ENCODE data around the gene TNK1. TPM values are rescaled to one million over a fixed set of nuclear protein-coding genes. Genes with fewer than 3 reads are reported as not detected.

TNK1 gene
- polyA plus RNA-seq, 1 donor from 2014 or later = 0.83 TPM

GRCh38 chr17:7374353-7374752 is 6.5 kb upstream of the TNK1 start:
- Histone ChIP-seq H2AFZ (ENCODE audit: low read depth, low read length) (no peak overlapping the region), H4K20me1 (ENCODE audit: insufficient read depth) (no peaks in the 10 kb centered on the region), H3K4me3 (ENCODE audit: low read length) (no peak overlapping the region), H3K27me3 (ENCODE audit: insufficient read depth, low read depth, low read length) (no peaks in the 10 kb centered on the region), H3K27ac (ENCODE audit: low read length) (no peak overlapping the region), H3K79me2 (replicated peaks; ENCODE audit: insufficient read depth, low read length) (no peaks in the 10 kb centered on the region), H3F3A (ENCODE audit: insufficient read depth, low read length, poor library complexity, severe bottlenecking) (no peaks in the 10 kb centered on the region), H3K4me2 (ENCODE audit: low read length) (no peak overlapping the region), H3K9me2 (ENCODE audit: insufficient read depth, low read length) (no peaks in the 10 kb centered on the region), H3K9me3 (ENCODE audit: low read length) (peaks cover 4% of the 10 kb centered on the region), H3K36me3 (ENCODE audit: insufficient read depth, low read length) (no peaks in the 10 kb centered on the region), H3K9ac (ENCODE audit: low read length) (no peak overlapping the region)
- TF ChIP-seq EP300 (conservative IDR thresholded peaks at IDR 0.05; ENCODE audit: poor library complexity, severe bottlenecking) (no peak), POLR2AphosphoS5 (IDR thresholded peaks at IDR 0.05) (no peak)
- TF ChIP-seq, protein P1, sequence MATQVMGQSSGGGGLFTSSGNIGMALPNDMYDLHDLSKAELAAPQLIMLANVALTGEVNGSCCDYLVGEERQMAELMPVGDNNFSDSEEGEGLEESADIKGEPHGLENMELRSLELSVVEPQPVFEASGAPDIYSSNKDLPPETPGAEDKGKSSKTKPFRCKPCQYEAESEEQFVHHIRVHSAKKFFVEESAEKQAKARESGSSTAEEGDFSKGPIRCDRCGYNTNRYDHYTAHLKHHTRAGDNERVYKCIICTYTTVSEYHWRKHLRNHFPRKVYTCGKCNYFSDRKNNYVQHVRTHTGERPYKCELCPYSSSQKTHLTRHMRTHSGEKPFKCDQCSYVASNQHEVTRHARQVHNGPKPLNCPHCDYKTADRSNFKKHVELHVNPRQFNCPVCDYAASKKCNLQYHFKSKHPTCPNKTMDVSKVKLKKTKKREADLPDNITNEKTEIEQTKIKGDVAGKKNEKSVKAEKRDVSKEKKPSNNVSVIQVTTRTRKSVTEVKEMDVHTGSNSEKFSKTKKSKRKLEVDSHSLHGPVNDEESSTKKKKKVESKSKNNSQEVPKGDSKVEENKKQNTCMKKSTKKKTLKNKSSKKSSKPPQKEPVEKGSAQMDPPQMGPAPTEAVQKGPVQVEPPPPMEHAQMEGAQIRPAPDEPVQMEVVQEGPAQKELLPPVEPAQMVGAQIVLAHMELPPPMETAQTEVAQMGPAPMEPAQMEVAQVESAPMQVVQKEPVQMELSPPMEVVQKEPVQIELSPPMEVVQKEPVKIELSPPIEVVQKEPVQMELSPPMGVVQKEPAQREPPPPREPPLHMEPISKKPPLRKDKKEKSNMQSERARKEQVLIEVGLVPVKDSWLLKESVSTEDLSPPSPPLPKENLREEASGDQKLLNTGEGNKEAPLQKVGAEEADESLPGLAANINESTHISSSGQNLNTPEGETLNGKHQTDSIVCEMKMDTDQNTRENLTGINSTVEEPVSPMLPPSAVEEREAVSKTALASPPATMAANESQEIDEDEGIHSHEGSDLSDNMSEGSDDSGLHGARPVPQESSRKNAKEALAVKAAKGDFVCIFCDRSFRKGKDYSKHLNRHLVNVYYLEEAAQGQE (IDR thresholded peaks at IDR 0.05; ENCODE audit: borderline replicate concordance) = no peak
- TF ChIP-seq, protein P2, sequence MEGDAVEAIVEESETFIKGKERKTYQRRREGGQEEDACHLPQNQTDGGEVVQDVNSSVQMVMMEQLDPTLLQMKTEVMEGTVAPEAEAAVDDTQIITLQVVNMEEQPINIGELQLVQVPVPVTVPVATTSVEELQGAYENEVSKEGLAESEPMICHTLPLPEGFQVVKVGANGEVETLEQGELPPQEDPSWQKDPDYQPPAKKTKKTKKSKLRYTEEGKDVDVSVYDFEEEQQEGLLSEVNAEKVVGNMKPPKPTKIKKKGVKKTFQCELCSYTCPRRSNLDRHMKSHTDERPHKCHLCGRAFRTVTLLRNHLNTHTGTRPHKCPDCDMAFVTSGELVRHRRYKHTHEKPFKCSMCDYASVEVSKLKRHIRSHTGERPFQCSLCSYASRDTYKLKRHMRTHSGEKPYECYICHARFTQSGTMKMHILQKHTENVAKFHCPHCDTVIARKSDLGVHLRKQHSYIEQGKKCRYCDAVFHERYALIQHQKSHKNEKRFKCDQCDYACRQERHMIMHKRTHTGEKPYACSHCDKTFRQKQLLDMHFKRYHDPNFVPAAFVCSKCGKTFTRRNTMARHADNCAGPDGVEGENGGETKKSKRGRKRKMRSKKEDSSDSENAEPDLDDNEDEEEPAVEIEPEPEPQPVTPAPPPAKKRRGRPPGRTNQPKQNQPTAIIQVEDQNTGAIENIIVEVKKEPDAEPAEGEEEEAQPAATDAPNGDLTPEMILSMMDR (IDR thresholded peaks at IDR 0.05; ENCODE audit: poor library complexity, severe bottlenecking) = no peak

DNA sequence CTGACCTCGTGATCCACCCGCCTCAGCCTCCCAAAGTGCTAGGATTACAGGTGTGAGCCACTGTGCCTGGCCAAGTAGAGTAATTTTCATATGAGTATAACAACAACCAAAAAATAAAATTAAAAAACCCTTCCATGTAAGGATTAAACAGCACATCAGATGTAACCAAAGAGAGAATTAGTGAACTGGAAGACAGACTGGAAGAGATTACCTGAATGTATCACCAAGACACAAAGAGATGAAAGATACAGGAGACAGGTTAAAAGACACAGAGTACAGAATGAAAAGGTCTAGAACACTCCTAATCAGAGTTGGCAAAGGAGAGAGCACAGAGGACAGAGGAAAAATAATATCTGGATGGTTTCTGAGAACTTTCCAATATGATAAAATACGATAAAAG is 1.8 kb upstream of the TNK1 start:
- Histone ChIP-seq H3K27me3 (ENCODE audit: insufficient read depth, low read depth, low read length) (peaks cover 33% of the 10 kb centered on the region), H3K36me3 (ENCODE audit: insufficient read depth, low read length) (no peaks in the 10 kb centered on the region), H3K9me3 (ENCODE audit: low read length) (peaks cover 9% of the 10 kb centered on the region), H3F3A (ENCODE audit: insufficient read depth, low read length, poor library complexity, severe bottlenecking) (no peaks in the 10 kb centered on the region), H3K4me2 (ENCODE audit: low read length) (no peak overlapping the region), H3K27ac (ENCODE audit: low read length) (no peak overlapping the region), H3K9me2 (ENCODE audit: insufficient read depth, low read length) (no peaks in the 10 kb centered on the region), H3K9ac (ENCODE audit: low read length) (no peak overlapping the region), H2AFZ (ENCODE audit: low read depth, low read length) (no peak overlapping the region), H4K20me1 (ENCODE audit: insufficient read depth) (no peaks in the 10 kb centered on the region), H3K79me2 (replicated peaks; ENCODE audit: insufficient read depth, low read length) (no peaks in the 10 kb centered on the region), H3K4me3 (ENCODE audit: low read length) (no peak overlapping the region)
- TF ChIP-seq MXI1 (conservative IDR thresholded peaks at IDR 0.05; ENCODE audit: poor library complexity, severe bottlenecking) = no peak
- no peak for TF ChIP-seq RAD21 (conservative IDR thresholded peaks at IDR 0.05)
- TF ChIP-seq, protein P1 (IDR thresholded peaks at IDR 0.05; ENCODE audit: borderline replicate concordance) = no peak
- no peak for TF ChIP-seq TAF1 (IDR thresholded peaks at IDR 0.05; ENCODE audit: low read depth)
- TF ChIP-seq, protein P2 (IDR thresholded peaks at IDR 0.05; ENCODE audit: poor library complexity, severe bottlenecking) = no peak
- TF ChIP-seq EP300 (conservative IDR thresholded peaks at IDR 0.05; ENCODE audit: poor library complexity, severe bottlenecking) = no peak
- no peak for TF ChIP-seq POLR2AphosphoS5 (IDR thresholded peaks at IDR 0.05)
- TF ChIP-seq EZH2 (IDR thresholded peaks at IDR 0.05; ENCODE audit: borderline replicate concordance, insufficient read depth, low read length, poor library complexity, severe bottlenecking) = no peak
- TF ChIP-seq SMC3 (conservative IDR thresholded peaks at IDR 0.05; ENCODE audit: poor library complexity) = no peak

Data from neural cell (in vitro differentiated cells).